ENCODE results near the gene SVOP. TPM values are rescaled to one million over a fixed set of nuclear protein-coding genes. Genes with fewer than 3 reads are reported as not detected.

Gene SVOP
- total and polyA plus RNA-seq, 2 experiments from 2014 or later = 0.10 TPM; not detected in 1

- Histone ChIP-seq H3K4me3 (no peak overlapping the region), H4K20me1 (replicated peaks; ENCODE audit: insufficient read depth) (no peaks in the 10 kb centered on the region; the same call in 1 of the 2 replicates), H2AFZ (no peak overlapping the region), H3K4me1 (ENCODE audit: insufficient read depth) (peaks cover 9% of the 10 kb centered on the region; the same call in 1 of the 2 replicates), H3K27ac (ENCODE audit: low read depth) (no peak overlapping the region), H3K27me3 (ENCODE audit: insufficient read depth) (no peaks in the 10 kb centered on the region), H3K36me3 (ENCODE audit: insufficient read depth) (no peaks in the 10 kb centered on the region), H3K9me2 (ENCODE audit: insufficient read depth) (no peaks in the 10 kb centered on the region), H3F3A (replicated peaks; ENCODE audit: low read depth) (no peaks in the 10 kb centered on the region), H3K79me2 (replicated peaks; ENCODE audit: insufficient read depth) (no peaks in the 10 kb centered on the region), H3K4me2 (no peak overlapping the region)
- DNase-seq (ENCODE audit: low spot score) (no peak), ATAC-seq (no peak)
- Mint-ChIP-seq H3K36me3 (ENCODE audit: low read depth) (no peaks in the 10 kb centered on the region), H3K27ac (no peak overlapping the region), H3K4me3 (no peak overlapping the region), H3K9me3 (no peaks in the 10 kb centered on the region; the same call in 2 of the 3 replicates), H3K4me1 (peaks cover 8% of the 10 kb centered on the region), H3K27me3 (ENCODE audit: insufficient read depth, low read depth, poor library complexity) (peaks cover 2% of the 10 kb centered on the region)
- TF ChIP-seq REST (IDR thresholded peaks at IDR 0.05; ENCODE audit: unreplicated experiment) (no peak), JUNB (IDR thresholded peaks at IDR 0.05; ENCODE audit: unreplicated experiment) (no peak), EZH2 (IDR thresholded peaks at IDR 0.05; ENCODE audit: low read depth, unreplicated experiment) (no peak), EZH2phosphoT487 (IDR thresholded peaks at IDR 0.05; ENCODE audit: unreplicated experiment) (no peak), ZNF462 (CRISPR knock-in tag; IDR thresholded peaks at IDR 0.05) (no peak), NANOG (IDR thresholded peaks at IDR 0.05; ENCODE audit: borderline replicate concordance) (no peak), ETS1 (IDR thresholded peaks at IDR 0.05) (no peak), ZNF331 (CRISPR knock-in tag; IDR thresholded peaks at IDR 0.05; ENCODE audit: low read depth) (no peak), ZNF114 (CRISPR knock-in tag; IDR thresholded peaks at IDR 0.05) (no peak), POLR2AphosphoS5 (IDR thresholded peaks at IDR 0.05; ENCODE audit: low read depth) (no peak), CTCF (conservative IDR thresholded peaks at IDR 0.05; ENCODE audit: low read depth in 2 of 2) (no peak), STAT1 (IDR thresholded peaks at IDR 0.05; ENCODE audit: unreplicated experiment) (no peak), CREB1 (CRISPR knock-in tag; IDR thresholded peaks at IDR 0.05; ENCODE audit: low read depth) (no peak)
Observed at GRCh38 chr12:109057376-109057775, 36.5 kb upstream of the SVOP start.

All from GM23338 (cell line).